ENCODE measurements around the gene SELENOK. TPM values are rescaled to one million over a fixed set of nuclear protein-coding genes. Genes with fewer than 3 reads are reported as not detected.

The SELENOK gene
- total RNA-seq, 1 donor from 2014 or later = 76.6 TPM

- H3K9ac ChIP-seq = no peak overlapping the region
- H3K4me2 ChIP-seq = no peak overlapping the region
- peaks cover 11% of the 10 kb centered on the region for H3K4me1 ChIP-seq
- no peak overlapping the region for H2AFZ ChIP-seq (replicated peaks)
- no peak for TF ChIP-seq EZH2phosphoT487 (IDR thresholded peaks at IDR 0.05)
- TF ChIP-seq EZH2 (IDR thresholded peaks at IDR 0.05) = no peak
- TF ChIP-seq CTCF (IDR thresholded peaks at IDR 0.05) = no peak
- no peak overlapping the region for H3K27ac Mint-ChIP-seq
- peaks cover 7% of the 10 kb centered on the region for H3K27me3 ChIP-seq
- H3K9me3 Mint-ChIP-seq = no peaks in the 10 kb centered on the region
- H3K36me3 Mint-ChIP-seq = no peaks in the 10 kb centered on the region
- H3K4me1 Mint-ChIP-seq = peaks cover 21% of the 10 kb centered on the region
- H3K4me3 ChIP-seq = no peak overlapping the region
- no peak overlapping the region for H3K4me3 Mint-ChIP-seq
- peaks cover 12% of the 10 kb centered on the region for H3K27me3 Mint-ChIP-seq (ENCODE audit: insufficient read depth, low read depth)
- H3K27ac ChIP-seq = no peak overlapping the region
- H3F3A ChIP-seq (ENCODE audit: low read depth) = peaks cover 16% of the 10 kb centered on the region
- no peaks in the 10 kb centered on the region for H3K36me3 ChIP-seq
- H4K20me1 ChIP-seq (ENCODE audit: low read depth) = peaks cover 25% of the 10 kb centered on the region
- no peaks in the 10 kb centered on the region for H3K9me3 ChIP-seq (ENCODE audit: low read depth)
- H3K79me2 ChIP-seq (ENCODE audit: low read depth) = no peaks in the 10 kb centered on the region
- DNase-seq (ENCODE audit: low spot score) = no peak
These were observed 50.4 kb downstream of the SELENOK start for GRCh38 chr3:53841296-53841695.

- H2AFZ ChIP-seq (replicated peaks) = no peak overlapping the region
- H3K9me3 ChIP-seq (ENCODE audit: low read depth) = no peaks in the 10 kb centered on the region
- no peak for DNase-seq (ENCODE audit: low spot score)
- Mint-ChIP-seq H3K27me3 (ENCODE audit: insufficient read depth, low read depth) (peaks cover 5% of the 10 kb centered on the region), H3K4me3 (no peak overlapping the region), H3K9me3 (no peaks in the 10 kb centered on the region), H3K36me3 (no peaks in the 10 kb centered on the region), H3K4me1 (peaks cover 2% of the 10 kb centered on the region), H3K27ac (no peak overlapping the region)
- no peaks in the 10 kb centered on the region for H3K36me3 ChIP-seq
- no peaks in the 10 kb centered on the region for H3K4me1 ChIP-seq
- no peak for TF ChIP-seq EZH2phosphoT487 (IDR thresholded peaks at IDR 0.05)
- no peak for TF ChIP-seq CTCF (IDR thresholded peaks at IDR 0.05)
- no peak for TF ChIP-seq EZH2 (IDR thresholded peaks at IDR 0.05)
- H3K4me2 ChIP-seq = no peak overlapping the region
- H3K9ac ChIP-seq = no peak overlapping the region
- H3K27ac ChIP-seq = no peak overlapping the region
- H4K20me1 ChIP-seq (ENCODE audit: low read depth) = peaks cover 2% of the 10 kb centered on the region
- H3K4me3 ChIP-seq = no peak overlapping the region
- H3K79me2 ChIP-seq (ENCODE audit: low read depth) = no peaks in the 10 kb centered on the region
- H3K27me3 ChIP-seq = no peaks in the 10 kb centered on the region
- no peaks in the 10 kb centered on the region for H3F3A ChIP-seq (ENCODE audit: low read depth)
These were observed 54.3 kb downstream of the SELENOK start for GRCh38 chr3:53837331-53837730.

GRCh38 chr3:53836084-53836872, 55.4 kb downstream of the SELENOK start:
- no peaks in the 10 kb centered on the region for H3K9me3 Mint-ChIP-seq
- Histone ChIP-seq H2AFZ (replicated peaks) (no peak overlapping the region), H3K4me2 (no peak overlapping the region), H3K4me1 (no peaks in the 10 kb centered on the region), H3K79me2 (ENCODE audit: low read depth) (no peaks in the 10 kb centered on the region), H3K9me3 (ENCODE audit: low read depth) (no peaks in the 10 kb centered on the region), H3K9ac (no peak overlapping the region), H3K27ac (no peak overlapping the region), H4K20me1 (ENCODE audit: low read depth) (no peaks in the 10 kb centered on the region), H3K27me3 (no peaks in the 10 kb centered on the region), H3K4me3 (no peak overlapping the region), H3K36me3 (no peaks in the 10 kb centered on the region), H3F3A (ENCODE audit: low read depth) (no peaks in the 10 kb centered on the region)
- H3K27ac Mint-ChIP-seq = no peak overlapping the region
- H3K4me1 Mint-ChIP-seq = no peaks in the 10 kb centered on the region
- no peak for DNase-seq (ENCODE audit: low spot score)
- no peak overlapping the region for H3K4me3 Mint-ChIP-seq
- TF ChIP-seq EZH2phosphoT487 (IDR thresholded peaks at IDR 0.05) (no peak), EZH2 (IDR thresholded peaks at IDR 0.05) (no peak), CTCF (IDR thresholded peaks at IDR 0.05) (no peak)
- peaks cover 4% of the 10 kb centered on the region for H3K27me3 Mint-ChIP-seq (ENCODE audit: insufficient read depth, low read depth)
- H3K36me3 Mint-ChIP-seq = no peaks in the 10 kb centered on the region
